CD8-positive, alpha-beta memory T cell (primary cell): ENCODE results near the gene SCGB1C2. TPM values are rescaled to one million over a fixed set of nuclear protein-coding genes. Genes with fewer than 3 reads are reported as not detected.

Experiments
- CTCF ChIA-PET: fragments of 350-600 bp; sonication (Branson Sonifier 250); formaldehyde crosslinking; loops from one replicate; lab custom pipeline; 2021; ENCODE audit warnings: antibody characterized with exemption; lab: Charles Lee
- POLR2A ChIA-PET: fragments of 350-600 bp; sonication (Branson Sonifier 250); formaldehyde crosslinking; loops from one replicate; lab custom pipeline; 2021; ENCODE audit warnings: antibody characterized with exemption; lab: Charles Lee
- DNase-seq, 5 donors: peaks; one replicate each; pipeline versions ENCODE4 v3.0.0 to v3.0.0-alpha.2; 2020 to 2022; ENCODE audit warnings: mixed read lengths in 1 of 5
- H3K27ac ChIP-seq: one replicate; pipeline ENCODE4 v1.7.0; 2013; ENCODE audit warnings: low read depth, mild to moderate bottlenecking, low read length, moderate library complexity
- H3K27me3 ChIP-seq: 2 replicates; pipeline ENCODE4 v1.7.0; 2013; ENCODE audit warnings: low read length, mild to moderate bottlenecking; ENCODE audit not compliant: insufficient read depth, poor library complexity, severe bottlenecking
- H3K36me3 ChIP-seq: 2 replicates; pipeline ENCODE4 v1.7.0; 2013; ENCODE audit warnings: mild to moderate bottlenecking, low read length, moderate library complexity; ENCODE audit not compliant: insufficient read depth
- H3K4me1 ChIP-seq: 2 replicates; pipeline ENCODE4 v1.7.0; 2013; ENCODE audit warnings: mild to moderate bottlenecking, low read length, moderate library complexity; ENCODE audit not compliant: insufficient read depth
- H3K4me3 ChIP-seq: 2 replicates; pipeline ENCODE4 v1.7.0; 2013; ENCODE audit warnings: mild to moderate bottlenecking, low read length
- H3K9me3 ChIP-seq: 2 replicates; pipeline ENCODE4 v1.7.0; 2013; ENCODE audit warnings: mild to moderate bottlenecking, low read length
- H3K27ac Mint-ChIP-seq, 8 donors: one replicate each; pipeline ENCODE4 v1.8.0; 2020 to 2021; ENCODE audit warnings: mixed read lengths in 8 of 8, mild to moderate bottlenecking in 6 of 8, inconsistent platforms in 3 of 8, moderate library complexity in 3 of 8
- H3K27me3 Mint-ChIP-seq, 2 donors: one replicate each; pipeline ENCODE4 v1.8.0; 2020 to 2021; ENCODE audit warnings: mixed read lengths in 2 of 2, mild to moderate bottlenecking in 1 of 2, moderate library complexity in 1 of 2
- H3K36me3 Mint-ChIP-seq, 3 donors: one replicate each; pipeline ENCODE4 v1.8.0; 2020 to 2021; ENCODE audit warnings: mixed read lengths in 3 of 3, inconsistent platforms in 1 of 3, mild to moderate bottlenecking in 1 of 3
- H3K4me1 Mint-ChIP-seq, 3 donors: one replicate each; pipeline ENCODE4 v1.8.0; 2020 to 2021; ENCODE audit warnings: mixed read lengths in 3 of 3, inconsistent platforms in 1 of 3, mild to moderate bottlenecking in 1 of 3
- H3K4me3 Mint-ChIP-seq, 7 donors: one replicate each; pipeline ENCODE4 v1.8.0; 2020 to 2021; ENCODE audit warnings: mixed read lengths in 7 of 7, mild to moderate bottlenecking in 6 of 7, moderate library complexity in 4 of 7, inconsistent platforms in 2 of 7
- H3K9me3 Mint-ChIP-seq, 5 donors: one replicate each; pipeline ENCODE4 v1.8.0; 2020 to 2022; ENCODE audit warnings: mixed read lengths in 5 of 5, mild to moderate bottlenecking in 3 of 5, moderate library complexity in 2 of 5, inconsistent platforms in 1 of 5
- polyA plus RNA-seq: library from polyadenylated mRNA; unstranded; fragments of 300-500 nt; fragmentation: Illumina TruSeq; gene quantifications from one replicate; pipeline ENCODE4 v1.2.3, GENCODE V29; 2021
- total RNA-seq, 2 experiments: library from RNA; stranded (reverse); gene quantifications; one replicate each; pipeline ENCODE4 v1.2.3, GENCODE V29; 2021

The SCGB1C2 gene
- total and polyA plus RNA-seq, 3 experiments from 2014 or later, result not detected

DNA sequence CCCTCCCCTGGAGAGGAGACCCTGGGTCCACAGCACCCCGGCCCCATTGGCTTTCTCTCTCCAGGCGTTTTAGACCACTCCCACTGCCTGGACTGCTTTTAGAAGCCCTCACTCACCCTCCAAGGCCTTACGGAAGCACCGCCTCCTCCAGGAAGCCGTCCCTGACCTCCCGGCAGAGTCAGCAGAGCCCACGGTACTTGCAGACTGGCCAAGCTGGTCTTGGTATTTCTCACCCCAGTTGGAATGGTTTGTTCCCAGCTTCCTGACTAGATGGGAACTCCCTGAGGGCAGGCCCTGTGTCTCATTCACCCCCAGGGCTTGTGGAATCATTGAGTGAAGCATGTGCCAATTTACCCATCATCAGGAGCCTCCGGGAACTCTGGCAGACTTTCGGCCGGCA is 9.2 kb downstream of the SCGB1C2 start:
- Histone ChIP-seq H3K36me3 (no peaks in the 10 kb centered on the region), H3K9me3 (no peaks in the 10 kb centered on the region), H3K27me3 (no peaks in the 10 kb centered on the region), H3K4me1 (no peaks in the 10 kb centered on the region), H3K27ac (no peak overlapping the region), H3K4me3 (no peak overlapping the region)
- Mint-ChIP-seq H3K4me1 (peaks cover 4 to 5% (median 4%) of the 10 kb centered on the region in 3 donors), H3K4me3 (no peak overlapping the region), H3K9me3 (no peaks in the 10 kb centered on the region), H3K27ac (no peak overlapping the region), H3K36me3 (no peaks in the 10 kb centered on the region), H3K27me3 (peaks cover 5 to 7% of the 10 kb centered on the region in 2 donors)
- no peak for DNase-seq
- ChIA-PET POLR2A (no interaction called here), CTCF (interaction anchor here (2.9 kb wide), 1 partner anchor 241 kb away, joined by 14 read pairs; no protein-coding TSS in a partner anchor)

DNA sequence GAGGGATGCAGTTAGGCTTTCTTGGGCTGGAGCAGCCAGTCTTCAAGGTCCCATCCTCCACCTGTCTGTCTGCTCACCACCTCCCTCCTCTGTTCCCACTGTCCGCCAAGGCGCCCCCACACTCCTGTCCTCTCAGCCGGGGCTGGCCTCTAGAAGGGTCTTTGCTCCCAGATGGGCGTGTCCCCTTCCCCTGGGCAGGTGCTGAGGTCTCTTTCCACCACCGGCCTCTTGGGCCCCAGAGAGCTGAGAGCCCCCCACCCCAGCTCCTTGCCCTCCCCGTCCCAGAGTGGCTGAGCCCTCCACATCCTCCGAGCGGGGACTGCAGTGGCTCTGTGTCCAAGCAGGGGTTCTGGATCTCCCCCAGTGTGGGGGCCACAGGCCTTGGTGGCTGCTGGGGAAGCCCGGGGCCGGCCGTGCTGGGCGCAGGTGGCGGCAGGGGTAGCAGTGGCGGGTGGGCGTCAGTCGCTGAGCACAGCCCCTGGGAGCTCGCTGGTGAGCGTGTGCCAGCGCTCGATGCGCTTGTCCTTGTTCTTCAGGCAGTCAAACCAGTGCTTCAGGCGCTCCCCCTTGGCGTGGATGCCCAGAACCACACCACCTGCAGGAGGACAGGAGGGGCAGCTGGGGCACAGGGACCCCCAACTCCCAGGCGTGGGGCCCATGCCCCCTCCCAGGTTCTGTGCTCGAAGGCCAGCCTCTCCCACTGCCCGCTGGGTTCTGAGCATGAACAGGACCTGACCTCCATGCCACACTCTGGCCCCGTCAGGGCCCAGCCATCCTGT is 9.8 kb downstream of the SCGB1C2 start:
- Histone ChIP-seq H3K27ac (no peak overlapping the region), H3K36me3 (no peaks in the 10 kb centered on the region), H3K27me3 (no peaks in the 10 kb centered on the region), H3K9me3 (no peaks in the 10 kb centered on the region), H3K4me3 (no peak overlapping the region), H3K4me1 (no peaks in the 10 kb centered on the region)
- H3K9me3 Mint-ChIP-seq, result no peaks in the 10 kb centered on the region
- DNase-seq, result no peak
- H3K4me3 Mint-ChIP-seq, result no peak overlapping the region
- ChIA-PET POLR2A (no interaction called here), CTCF (no interaction called here)
- H3K27me3 Mint-ChIP-seq, result peaks cover 5 to 7% of the 10 kb centered on the region in 2 donors
- peaks cover 2 to 5% (median 4%) of the 10 kb centered on the region in 3 donors for H3K4me1 Mint-ChIP-seq
- no peak overlapping the region for H3K27ac Mint-ChIP-seq
- no peaks in the 10 kb centered on the region for H3K36me3 Mint-ChIP-seq

DNA sequence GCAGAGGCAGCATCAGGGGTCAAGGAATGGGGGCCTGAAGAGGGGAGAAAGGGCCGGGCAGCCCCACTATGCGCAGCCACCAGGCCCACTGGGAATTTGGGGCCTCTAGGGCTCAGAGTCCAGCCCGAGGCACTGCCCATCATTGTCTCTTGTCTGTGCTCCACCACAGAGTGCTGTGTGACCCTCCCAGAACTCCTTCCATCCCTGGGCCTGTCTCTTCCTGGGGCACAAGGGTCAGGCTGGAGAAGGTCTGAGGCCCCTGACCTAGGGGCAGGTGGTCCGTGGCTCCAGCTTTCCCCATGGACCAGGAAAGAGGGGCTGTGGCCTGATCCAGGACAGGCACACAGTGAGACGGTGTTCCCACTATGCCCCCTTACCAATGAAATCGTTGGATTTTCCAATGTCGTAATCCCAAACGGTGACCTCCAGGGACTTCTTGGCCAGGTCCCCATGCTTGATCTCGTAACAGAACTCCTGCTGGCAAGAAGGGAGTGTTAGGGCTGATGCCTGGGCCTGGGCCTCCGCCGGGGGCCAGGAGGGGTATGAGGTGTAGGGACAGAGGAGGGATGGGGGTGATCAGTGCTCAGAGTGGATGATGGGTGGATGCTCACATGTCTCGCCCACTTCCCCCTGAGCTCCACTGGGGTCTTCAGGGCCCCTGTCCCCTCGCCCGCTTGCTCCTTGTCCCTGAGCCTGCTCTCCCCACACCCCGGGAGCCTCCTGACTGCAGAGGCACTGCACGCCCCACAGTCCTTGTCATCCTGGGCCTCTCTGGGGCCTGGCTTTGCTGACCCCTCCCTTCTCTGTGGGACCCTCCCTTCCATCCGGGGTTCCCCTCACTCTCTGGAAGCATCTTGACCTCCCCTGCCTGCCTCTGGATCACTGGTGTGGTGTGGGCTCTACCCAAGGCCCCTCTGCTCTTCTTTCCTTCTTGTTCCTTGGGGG is 10.7 kb downstream of the SCGB1C2 start:
- Histone ChIP-seq H3K4me1 (no peaks in the 10 kb centered on the region), H3K9me3 (no peaks in the 10 kb centered on the region), H3K27ac (no peak overlapping the region), H3K36me3 (no peaks in the 10 kb centered on the region), H3K27me3 (no peaks in the 10 kb centered on the region), H3K4me3 (no peak overlapping the region)
- H3K27me3 Mint-ChIP-seq, result peaks cover 5 to 7% of the 10 kb centered on the region in 2 donors
- ChIA-PET CTCF (no interaction called here), POLR2A (no interaction called here)
- DNase-seq, result no peak
- no peak overlapping the region for H3K4me3 Mint-ChIP-seq
- peaks cover 2 to 5% (median 4%) of the 10 kb centered on the region in 3 donors for H3K4me1 Mint-ChIP-seq
- no peaks in the 10 kb centered on the region for H3K36me3 Mint-ChIP-seq
- H3K9me3 Mint-ChIP-seq, result no peaks in the 10 kb centered on the region
- peak overlapping the region in 1 of 8 donors; percentile 57 for H3K27ac Mint-ChIP-seq

DNA sequence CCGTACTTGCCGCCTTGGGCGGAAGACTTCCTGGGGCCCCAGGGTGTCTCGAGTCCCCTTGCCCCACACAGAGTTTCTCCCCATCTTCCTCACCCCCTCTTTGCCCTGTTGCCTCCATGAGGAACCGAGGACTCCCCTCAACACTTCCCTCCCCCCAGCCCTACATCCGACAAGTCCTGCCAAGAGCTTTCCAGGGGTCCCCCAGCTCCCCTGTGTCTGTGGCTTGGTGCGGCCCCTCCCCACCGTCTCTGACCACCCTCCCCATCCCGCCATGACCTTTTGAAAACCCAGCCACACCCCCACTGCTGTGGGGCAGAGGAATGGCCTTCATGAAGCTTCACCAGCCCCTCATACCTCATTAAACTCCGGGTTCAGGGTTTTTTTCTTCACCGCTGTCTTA is 11.4 kb downstream of the SCGB1C2 start:
- Mint-ChIP-seq H3K4me3 (no peak overlapping the region), H3K36me3 (no peaks in the 10 kb centered on the region), H3K27me3 (peaks cover 5 to 7% of the 10 kb centered on the region in 2 donors), H3K27ac (peak overlapping the region in 1 of 8 donors; percentile 57), H3K9me3 (no peaks in the 10 kb centered on the region), H3K4me1 (peaks cover 0 to under 1% (median under 1%) of the 10 kb centered on the region in 3 donors)
- ChIA-PET CTCF (no interaction called here), POLR2A (no interaction called here)
- no peaks in the 10 kb centered on the region for H3K36me3 ChIP-seq
- no peaks in the 10 kb centered on the region for H3K4me1 ChIP-seq
- no peak overlapping the region for H3K27ac ChIP-seq
- no peak for DNase-seq
- H3K27me3 ChIP-seq, result no peaks in the 10 kb centered on the region
- H3K4me3 ChIP-seq, result no peak overlapping the region
- H3K9me3 ChIP-seq, result no peaks in the 10 kb centered on the region

DNA sequence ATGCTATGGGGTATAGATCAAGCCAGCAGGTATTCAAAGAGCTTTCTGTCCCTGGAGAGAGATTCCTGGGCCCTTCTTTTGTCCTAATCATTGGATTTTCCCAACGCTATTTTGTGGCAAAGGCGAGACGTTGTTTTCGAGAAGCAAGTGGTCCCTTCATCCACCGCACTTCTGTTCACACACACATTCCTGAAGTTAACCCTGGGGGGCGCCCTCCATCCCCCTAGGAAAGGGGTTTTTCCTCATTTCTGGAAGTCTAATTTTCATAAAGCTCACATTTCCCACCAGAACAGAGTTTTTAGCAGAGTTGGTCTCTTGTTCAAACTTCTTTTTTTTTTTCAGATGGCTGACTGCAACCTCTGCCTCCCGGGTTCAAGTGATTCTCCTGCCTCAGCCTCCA is 11.9 kb downstream of the SCGB1C2 start:
- H3K36me3 ChIP-seq, result no peaks in the 10 kb centered on the region
- Mint-ChIP-seq H3K36me3 (no peaks in the 10 kb centered on the region), H3K9me3 (no peaks in the 10 kb centered on the region), H3K27ac (no peak overlapping the region), H3K27me3 (peaks cover 5 to 7% of the 10 kb centered on the region in 2 donors), H3K4me1 (no peaks in the 10 kb centered on the region), H3K4me3 (no peak overlapping the region)
- no peaks in the 10 kb centered on the region for H3K4me1 ChIP-seq
- H3K27ac ChIP-seq, result no peak overlapping the region
- DNase-seq, result peak in 1 of 5 donors; percentile 6
- CTCF ChIA-PET, result no interaction called here
- no peaks in the 10 kb centered on the region for H3K9me3 ChIP-seq
- POLR2A ChIA-PET, result no interaction called here
- H3K27me3 ChIP-seq, result no peaks in the 10 kb centered on the region
- H3K4me3 ChIP-seq, result no peak overlapping the region

DNA sequence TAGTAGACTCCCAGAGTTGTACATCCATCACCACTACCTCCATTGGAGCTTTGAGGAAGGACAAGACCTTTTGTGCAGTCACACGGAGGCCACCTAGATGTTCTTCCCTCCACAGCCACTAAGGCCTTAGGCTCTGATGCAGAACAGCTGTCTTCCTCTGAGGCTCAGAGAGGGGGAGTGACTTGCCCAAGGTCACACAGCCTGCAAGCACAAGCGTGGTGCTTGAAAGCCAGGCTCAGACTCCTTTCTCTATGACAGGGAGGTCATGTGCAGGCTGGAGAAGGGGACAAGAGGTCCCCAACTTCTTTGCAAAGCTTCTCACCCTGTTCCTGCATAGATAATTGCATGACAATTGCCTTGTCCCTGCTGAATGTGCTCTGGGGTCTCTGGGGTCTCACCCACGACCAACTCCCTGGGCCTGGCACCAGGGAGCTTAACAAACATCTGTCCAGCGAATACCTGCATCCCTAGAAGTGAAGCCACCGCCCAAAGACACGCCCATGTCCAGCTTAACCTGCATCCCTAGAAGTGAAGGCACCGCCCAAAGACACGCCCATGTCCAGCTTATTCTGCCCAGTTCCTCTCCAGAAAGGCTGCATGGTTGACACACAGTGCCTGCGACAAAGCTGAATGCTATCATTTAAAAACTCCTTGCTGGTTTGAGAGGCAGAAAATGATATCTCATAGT is 12.7 kb downstream of the SCGB1C2 start:
- POLR2A ChIA-PET, result no interaction called here
- Histone ChIP-seq H3K27ac (no peak overlapping the region), H3K4me3 (no peak overlapping the region), H3K9me3 (no peaks in the 10 kb centered on the region), H3K27me3 (no peaks in the 10 kb centered on the region), H3K36me3 (no peaks in the 10 kb centered on the region), H3K4me1 (no peaks in the 10 kb centered on the region)
- Mint-ChIP-seq H3K36me3 (no peaks in the 10 kb centered on the region), H3K27ac (no peak overlapping the region), H3K27me3 (peaks cover 5 to 7% of the 10 kb centered on the region in 2 donors), H3K4me3 (no peak overlapping the region), H3K9me3 (no peaks in the 10 kb centered on the region), H3K4me1 (no peaks in the 10 kb centered on the region)
- CTCF ChIA-PET, result no interaction called here
- peak in 1 of 5 donors; percentile 17 for DNase-seq

DNA sequence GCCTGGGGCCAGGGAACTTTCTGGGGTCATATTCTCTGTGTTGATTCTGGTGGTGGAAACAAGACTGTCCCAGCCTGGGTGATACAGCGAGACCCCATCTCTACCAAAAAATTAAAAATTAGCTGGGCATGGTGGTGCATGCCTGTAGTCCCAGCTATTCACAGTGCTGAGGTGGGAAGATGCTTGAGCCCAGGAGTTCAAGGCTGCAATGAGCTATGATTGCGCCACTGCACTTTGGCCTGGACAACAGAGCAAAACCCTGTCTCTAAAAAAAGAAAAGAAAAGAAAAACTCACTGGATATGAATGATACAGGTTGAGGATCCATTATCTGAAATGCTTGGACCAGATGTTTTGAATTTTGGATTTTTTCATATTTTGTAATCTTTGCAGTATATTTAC is 13.6 kb downstream of the SCGB1C2 start:
- ChIA-PET POLR2A (no interaction called here), CTCF (no interaction called here)
- Mint-ChIP-seq H3K4me1 (no peaks in the 10 kb centered on the region), H3K4me3 (no peak overlapping the region), H3K9me3 (no peaks in the 10 kb centered on the region), H3K27me3 (peaks cover 5 to 7% of the 10 kb centered on the region in 2 donors), H3K36me3 (no peaks in the 10 kb centered on the region), H3K27ac (peak overlapping the region in 1 of 8 donors; percentile 32)
- Histone ChIP-seq H3K9me3 (no peaks in the 10 kb centered on the region), H3K27me3 (no peaks in the 10 kb centered on the region), H3K4me1 (no peaks in the 10 kb centered on the region), H3K27ac (no peak overlapping the region), H3K4me3 (no peak overlapping the region), H3K36me3 (no peaks in the 10 kb centered on the region)
- DNase-seq, result no peak
